HG02885 (cell line): ENCODE results near the gene GLB1L2.

Source experiments
- ATAC-seq: cut with Tn5 transposase; IDR thresholded peaks from one replicate; pipeline ENCODE4 v1.9.1; 2021; ENCODE audit warnings: mild to moderate bottlenecking; ENCODE audit not compliant: unreplicated experiment, poor library complexity

GLB1L2 gene

DNA sequence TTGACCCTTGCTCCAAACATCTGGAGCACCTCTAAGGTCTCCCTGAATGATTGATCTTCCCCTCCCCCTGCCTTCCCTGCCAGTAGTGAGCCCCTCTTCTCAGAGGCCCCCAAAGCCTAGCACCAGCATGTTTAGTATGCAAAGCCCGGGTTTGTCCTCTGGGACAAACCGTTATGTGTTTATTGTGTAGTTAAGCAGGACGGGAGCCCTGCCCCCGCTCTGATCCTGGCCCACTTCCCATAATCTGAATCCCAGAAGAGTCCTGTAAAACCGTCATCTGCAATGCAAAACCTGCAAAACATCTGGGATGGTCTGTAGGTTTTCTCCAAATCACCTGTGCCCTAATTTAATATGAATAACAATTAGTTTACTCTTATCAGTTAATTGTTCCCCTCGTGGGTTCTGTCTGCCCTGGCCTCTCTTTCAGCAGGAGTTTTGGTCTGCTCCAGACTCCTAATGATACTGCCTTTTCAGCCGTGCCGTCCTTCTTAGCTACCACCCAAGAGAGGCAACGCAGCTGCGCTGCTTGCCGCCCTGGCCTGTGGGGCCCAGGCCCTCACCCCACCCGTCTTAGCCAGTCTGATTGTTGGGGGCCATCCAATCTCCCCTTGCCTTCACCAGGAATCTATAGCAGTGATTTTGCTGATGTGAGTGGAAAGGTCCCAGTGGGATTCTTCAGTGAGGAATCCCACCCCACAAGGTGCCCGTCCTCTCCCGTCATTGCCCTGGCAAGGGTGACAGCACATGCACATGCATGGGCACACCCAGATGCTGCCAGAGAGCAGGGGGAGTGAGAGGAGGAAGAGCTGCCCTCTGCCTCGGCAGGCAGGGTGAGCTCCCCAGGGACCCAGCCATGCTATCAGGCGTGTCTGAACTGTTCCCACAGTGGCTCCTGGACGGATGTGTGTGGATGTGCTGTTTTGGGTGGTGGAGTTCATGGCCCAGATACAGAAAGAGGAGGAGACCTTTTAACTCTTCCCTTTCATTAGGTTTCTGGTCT lies 83.3 kb downstream of the GLB1L2 start:
- no peak for ATAC-seq

DNA sequence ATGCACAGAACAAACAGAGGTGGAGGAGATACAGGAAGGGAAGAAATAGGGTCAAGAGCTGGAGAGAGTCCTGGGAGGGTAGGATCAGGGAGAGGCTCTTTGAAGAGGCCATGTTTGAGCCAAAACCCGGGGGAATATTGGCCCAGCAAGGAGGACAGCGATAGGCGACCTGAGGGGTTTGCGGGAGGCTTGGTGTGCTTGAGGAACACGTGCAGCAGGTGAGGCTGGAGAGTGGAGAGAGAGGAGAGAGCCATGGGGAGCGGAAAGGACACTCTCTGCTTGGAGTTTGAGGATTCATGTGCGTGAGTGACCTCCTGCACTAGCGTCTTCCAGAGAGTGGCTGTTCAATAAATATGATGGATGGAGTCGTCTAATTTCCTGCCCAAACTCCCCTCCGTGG lies 84.9 kb downstream of the GLB1L2 start:
- ATAC-seq, result no peak

DNA sequence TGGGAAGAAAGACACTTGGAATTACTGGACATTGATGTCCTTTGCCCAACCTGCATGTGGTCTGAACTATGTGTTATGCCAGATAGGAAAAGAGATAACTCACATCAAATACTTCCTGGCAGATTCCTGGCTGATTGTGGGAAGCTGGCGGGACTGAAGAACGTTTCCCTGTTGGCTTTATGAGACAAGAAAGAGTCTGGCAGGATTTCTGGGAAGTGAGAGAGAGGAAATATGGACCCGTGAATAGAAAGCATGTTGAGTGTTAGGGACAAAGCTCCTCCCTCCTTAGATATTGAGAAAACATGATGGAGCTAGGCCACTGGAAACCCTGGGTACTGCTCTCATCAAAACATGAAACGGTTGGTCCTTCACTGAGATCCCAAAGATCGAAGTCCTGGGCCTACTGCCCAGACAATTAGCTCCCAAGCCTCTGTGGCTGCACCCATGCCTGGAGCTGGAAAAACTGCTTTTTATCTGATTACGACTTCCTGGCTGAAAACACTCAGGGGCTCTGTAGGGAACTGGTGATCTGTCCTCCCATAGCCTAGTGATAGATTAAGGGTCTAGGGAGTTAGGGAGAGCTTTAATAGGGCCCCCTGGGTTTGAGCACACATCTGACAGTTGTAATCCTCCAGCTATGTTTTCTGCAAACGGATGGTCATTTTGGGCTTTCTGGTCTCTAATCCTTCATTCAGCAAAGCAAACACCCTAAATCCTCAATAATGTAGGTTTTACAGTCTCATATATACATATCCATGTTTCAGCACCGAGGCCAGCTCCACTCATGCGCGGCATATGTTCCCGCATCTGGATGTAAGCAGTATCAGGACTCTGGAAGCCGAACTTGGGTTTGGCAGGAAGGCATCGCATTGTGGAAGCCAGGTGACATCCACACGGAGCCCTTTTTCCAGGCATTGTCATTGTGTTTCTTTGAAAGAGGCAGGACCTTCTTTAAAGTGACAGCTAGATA lies 86.4 kb downstream of the GLB1L2 start:
- ATAC-seq, result no peak

DNA sequence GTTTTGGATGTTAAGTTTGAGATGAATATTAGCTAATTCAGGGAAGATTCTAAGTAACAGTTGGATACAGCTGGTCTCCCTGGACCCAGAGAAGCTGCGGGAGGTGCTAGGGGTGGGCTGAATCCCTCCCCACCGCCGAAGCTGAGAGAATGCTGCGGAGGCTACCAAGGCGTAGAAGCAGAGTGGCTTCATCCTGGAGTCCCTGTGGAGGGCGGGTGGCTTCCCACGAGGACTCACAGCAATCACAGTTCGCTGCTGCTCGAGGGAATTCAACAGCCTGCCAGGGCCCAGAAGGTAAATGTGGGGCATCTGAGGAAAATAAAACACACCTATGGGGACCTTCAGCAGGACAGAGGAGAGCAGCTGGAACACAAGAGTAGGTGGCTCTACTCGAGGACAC lies 91.3 kb downstream of the GLB1L2 start:
- ATAC-seq, result no peak

DNA sequence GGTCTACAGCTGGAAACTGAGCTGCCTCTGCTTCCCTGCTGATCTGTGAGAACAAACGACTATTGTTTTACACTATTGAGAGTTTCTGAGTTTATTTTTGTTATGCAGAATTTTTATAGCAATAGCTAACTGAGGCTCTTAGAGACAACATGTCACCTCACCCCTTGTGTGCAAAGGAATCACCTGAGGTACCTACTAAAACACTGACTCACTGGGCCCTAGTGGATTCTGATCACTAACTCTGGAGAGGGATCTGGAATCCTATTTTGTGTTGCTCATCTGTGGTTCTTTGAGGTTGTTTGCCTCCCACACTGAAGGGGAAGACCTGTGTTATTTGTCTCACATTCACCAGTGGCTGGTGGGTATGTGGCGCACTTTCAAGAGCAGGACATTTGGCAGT lies 93.6 kb downstream of the GLB1L2 start:
- no peak for ATAC-seq
